LNCAP (cell line): ENCODE measurements around the gene GATA5.

Experiments used
- TF ChIP-seq, protein P1 (sequence below): fragments of 450-650 bp; IDR thresholded peaks from 2 replicates; pipeline ENCODE4 v1.5.1; 2017; ENCODE audit warnings: mild to moderate bottlenecking

GATA5 gene

DNA sequence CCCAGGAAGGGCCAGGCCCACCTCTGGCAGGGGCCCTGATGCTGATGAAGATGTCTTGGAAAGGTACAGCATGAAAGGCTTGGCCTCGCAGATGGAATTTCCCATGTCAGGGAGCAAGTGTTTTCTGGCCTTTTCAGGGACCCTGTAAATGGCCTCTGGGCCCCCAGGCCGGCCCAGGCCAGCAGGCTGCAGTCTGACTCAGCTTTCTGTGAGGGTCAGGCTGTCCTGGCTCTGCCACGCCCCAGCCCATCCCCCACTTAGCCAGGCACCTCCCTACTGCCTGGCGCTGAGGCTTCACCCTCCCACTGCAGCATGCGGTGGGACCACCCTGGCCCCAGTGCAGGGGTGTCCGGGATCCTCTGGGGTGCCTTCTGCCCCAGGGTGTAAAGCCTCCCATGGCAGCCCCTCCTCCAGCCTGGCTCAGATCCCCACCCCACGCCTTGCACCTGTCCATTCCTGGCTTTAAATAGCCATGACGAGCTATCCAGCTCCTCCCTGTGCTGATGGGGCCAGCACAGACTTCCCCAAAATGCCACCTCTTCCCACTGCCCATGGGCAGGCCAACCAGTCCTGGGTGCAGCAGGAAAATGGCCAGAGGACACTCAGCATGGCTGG lies 35.6 kb upstream of the GATA5 start:
- TF ChIP-seq, protein P1, sequence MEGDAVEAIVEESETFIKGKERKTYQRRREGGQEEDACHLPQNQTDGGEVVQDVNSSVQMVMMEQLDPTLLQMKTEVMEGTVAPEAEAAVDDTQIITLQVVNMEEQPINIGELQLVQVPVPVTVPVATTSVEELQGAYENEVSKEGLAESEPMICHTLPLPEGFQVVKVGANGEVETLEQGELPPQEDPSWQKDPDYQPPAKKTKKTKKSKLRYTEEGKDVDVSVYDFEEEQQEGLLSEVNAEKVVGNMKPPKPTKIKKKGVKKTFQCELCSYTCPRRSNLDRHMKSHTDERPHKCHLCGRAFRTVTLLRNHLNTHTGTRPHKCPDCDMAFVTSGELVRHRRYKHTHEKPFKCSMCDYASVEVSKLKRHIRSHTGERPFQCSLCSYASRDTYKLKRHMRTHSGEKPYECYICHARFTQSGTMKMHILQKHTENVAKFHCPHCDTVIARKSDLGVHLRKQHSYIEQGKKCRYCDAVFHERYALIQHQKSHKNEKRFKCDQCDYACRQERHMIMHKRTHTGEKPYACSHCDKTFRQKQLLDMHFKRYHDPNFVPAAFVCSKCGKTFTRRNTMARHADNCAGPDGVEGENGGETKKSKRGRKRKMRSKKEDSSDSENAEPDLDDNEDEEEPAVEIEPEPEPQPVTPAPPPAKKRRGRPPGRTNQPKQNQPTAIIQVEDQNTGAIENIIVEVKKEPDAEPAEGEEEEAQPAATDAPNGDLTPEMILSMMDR: no peak

DNA sequence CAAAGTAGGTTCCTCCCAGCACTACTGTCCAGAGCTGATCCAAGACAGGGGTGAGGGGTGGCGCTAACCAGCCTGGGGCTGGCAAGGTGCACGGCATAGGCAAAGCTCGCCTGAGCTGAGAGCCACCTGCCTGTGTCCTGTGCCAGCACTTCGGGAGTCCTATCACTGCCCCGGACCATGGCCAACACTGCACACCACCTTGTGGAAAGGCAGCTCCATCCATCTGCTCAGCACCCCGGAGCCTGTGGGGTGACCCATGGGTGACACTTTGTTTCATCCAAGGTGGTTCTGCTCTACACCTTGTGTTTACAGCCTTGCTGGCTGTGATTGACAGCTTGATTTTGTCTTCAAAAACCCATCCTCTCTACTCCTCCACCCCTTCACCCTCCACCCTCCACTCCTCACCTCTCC lies 32.9 kb upstream of the GATA5 start:
- TF ChIP-seq, protein P1: no peak

DNA sequence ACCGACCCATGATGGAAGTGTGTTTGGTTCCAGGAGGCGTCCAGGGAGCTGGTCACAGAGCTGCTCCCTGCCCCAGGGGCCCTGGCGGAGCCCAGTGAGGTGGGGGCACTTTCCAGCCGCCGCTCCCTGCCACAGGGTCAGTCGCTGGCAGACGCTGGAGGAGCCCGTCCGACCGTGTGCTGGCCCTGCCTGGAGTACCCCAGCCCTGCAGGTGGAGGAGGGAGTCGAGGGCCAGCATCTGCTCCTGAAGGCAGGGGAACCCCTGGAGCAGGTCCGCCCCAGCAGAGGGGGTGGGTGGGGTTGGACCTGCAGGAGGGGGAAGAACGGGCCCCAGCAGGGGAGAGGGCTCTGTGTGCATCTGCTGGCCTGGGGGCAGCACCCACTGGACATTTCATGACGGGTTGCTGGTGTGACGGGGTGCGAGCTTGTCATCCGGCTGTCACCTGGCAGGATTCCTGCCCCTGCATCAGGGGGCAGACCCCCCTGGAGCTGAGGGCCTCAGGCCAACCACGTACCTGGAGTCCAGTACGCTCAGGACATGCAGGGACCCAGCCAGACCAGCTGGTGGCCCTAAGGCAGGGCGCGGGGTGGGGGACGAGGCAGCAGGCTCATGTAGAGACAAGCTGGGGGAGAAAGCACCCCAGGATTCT lies 32.3 kb upstream of the GATA5 start:
- TF ChIP-seq, protein P1: no peak

DNA sequence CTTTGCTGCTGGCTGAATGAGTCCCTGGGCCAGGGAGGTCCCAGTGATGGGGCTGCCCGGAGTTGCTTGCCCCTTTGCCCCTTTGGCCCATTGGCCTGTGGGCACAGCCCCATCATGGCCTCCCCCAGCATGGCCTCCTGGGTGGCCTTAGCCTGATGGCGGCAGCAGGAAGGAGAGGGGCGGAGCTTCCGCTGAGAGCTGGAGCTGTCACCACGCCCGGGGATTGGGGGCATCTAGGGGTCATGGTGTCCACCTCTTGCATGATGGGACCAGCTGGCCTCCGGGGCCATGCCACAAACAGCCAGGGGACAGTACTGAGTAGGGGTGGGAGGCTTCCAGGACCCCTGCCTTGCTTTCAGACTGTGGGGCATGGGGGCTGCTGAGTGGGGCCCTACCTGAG lies 31.5 kb upstream of the GATA5 start:
- TF ChIP-seq, protein P1: no peak

DNA sequence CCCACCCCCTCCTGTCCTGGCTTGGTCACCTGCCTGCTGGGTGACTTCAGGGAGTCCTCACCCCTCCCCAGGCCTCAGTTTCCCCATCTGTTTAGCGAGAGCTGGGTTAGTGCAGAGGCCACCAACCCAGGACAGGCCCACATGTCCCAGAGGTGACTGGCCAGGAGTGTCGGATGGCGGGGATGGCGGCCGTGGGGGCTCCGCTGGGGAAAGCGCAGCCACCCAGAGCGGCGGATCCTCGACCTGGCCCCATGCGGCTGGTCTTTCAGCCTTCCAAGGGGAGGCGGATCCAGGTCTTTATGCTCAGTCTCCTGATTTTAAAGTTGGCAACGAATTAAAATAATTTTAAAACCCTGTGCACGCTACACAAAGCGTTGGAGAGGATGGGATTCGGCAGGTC lies 31.0 kb upstream of the GATA5 start:
- TF ChIP-seq, protein P1: no peak

DNA sequence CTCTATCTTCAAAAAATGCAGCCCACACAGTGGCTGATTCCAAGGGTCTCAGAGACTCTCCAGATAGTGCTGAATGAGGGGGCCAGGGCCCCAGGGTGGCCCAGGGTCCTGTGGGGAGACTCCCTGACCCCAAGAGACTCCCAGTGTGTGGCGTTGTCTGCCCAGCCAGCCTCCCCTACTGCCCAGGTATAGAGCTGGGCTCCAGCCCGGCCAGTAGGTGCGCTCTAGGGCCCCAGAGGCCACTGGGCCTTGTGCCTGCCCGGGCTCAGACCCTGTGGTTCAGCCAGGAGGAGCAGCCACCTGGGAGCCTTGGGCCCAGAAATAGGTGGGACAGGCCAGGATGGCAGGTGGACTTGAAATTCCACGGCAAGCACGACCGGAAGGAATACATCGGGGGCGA lies 30.3 kb upstream of the GATA5 start:
- TF ChIP-seq, protein P1: no peak

DNA sequence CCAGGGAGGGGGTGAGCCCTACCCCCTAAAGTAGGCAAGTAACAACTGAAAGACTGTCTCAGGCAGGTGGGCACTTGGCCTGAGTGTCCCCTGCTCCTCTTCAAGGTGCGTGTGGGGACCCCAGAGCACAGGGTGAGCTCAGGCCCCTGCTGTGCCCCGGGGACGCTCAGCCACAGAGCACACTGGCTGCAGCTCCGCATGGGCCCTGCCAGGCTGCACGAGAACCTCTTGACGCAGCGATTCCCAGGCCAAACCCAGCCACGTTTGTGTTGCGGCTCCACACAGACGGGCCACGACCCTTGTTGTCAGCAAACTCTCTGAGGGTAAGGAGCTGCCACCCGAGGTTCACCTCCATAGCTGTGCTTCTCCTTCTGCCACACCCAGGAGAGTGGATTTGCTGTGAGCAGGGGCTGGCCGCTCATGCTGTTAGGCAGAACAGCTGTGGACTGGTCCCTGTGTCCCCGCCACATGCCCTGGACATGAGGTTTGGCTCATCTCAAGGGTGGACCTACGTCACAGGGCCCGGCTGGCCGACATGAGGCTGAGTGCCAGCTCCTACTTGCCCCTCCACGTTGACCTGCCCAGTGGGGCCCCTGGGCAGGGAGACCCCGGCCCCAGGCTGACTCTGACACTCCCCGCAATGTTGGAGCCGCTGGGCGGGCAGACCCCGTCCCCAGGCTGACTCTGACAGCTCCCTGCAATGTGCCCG lies 29.7 kb upstream of the GATA5 start:
- TF ChIP-seq, protein P1: no peak
